ENCODE data around the gene APOL6.

The APOL6 gene

GRCh38 chr22:35681454-35682052 lies 33.3 kb downstream of the APOL6 start:
- no peak for DNase-seq
- Histone ChIP-seq H3K27ac (no peak overlapping the region), H3K4me3 (ENCODE audit: low read depth, low read length) (no peak overlapping the region), H3K36me3 (replicated peaks) (no peaks in the 10 kb centered on the region), H3K27me3 (replicated peaks) (no peaks in the 10 kb centered on the region)
- in situ Hi-C loops (cut with HindIII; ENCODE audit: low pct_ligation_motif_present, low sequenced_read_pairs) = no loop called here
- no peak for TF ChIP-seq CTCF (IDR thresholded peaks at IDR 0.05; ENCODE audit: low read depth, low read length, missing control alignments)

DNA sequence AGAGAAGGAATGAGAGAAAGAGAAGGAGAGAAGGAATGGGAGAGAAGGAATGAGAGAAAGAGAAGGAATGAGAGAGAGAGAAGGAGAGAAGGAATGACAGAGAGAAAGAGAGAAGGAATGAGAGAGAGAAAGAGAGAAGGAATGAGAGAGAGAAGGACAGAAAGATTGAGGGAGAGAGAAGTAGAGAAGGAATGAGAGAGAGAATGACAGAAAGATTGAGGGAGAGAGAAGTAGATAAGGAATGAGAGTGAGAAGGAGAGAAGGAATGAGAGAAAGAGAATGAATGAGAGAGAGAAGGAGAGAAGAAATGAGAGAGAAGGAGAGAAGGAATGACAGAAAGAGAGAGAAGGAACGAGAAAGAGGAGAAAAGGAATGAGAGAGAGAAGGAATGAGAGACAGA lies 35.3 kb downstream of the APOL6 start:
- in situ Hi-C loops (cut with HindIII; ENCODE audit: low pct_ligation_motif_present, low sequenced_read_pairs) = no loop called here

DNA sequence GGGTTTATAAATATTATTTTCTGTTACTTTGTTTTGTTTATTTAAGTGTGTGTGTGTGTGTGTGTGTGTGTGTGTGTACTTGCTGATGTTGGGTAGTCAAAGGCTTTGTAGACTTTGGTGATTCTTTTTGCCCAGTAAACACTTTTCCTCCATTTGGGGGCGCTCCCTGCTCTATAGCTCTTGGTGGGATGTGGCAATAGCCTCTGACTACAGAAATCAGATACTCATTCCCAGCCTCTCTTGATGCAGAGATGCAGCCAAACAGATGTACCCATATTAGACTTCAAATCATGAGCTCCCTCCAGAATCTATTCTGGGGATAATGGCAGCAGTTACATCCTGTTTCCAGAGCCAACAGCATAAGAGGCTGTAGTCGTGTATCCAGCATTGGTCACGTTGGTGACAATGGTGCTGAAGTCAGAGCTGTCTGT lies 36.0 kb downstream of the APOL6 start:
- in situ Hi-C loops (cut with HindIII; ENCODE audit: low pct_ligation_motif_present, low sequenced_read_pairs) = no loop called here

More for the DNA sequence above, 35.3 kb downstream of the APOL6 start:
- DNase-seq = no peak
- H3K27me3 ChIP-seq (replicated peaks) = no peaks in the 10 kb centered on the region
- no peaks in the 10 kb centered on the region for H3K36me3 ChIP-seq (replicated peaks)
- H3K27ac ChIP-seq = no peak overlapping the region
- no peak for TF ChIP-seq CTCF (IDR thresholded peaks at IDR 0.05; ENCODE audit: low read depth, low read length, missing control alignments)
- H3K4me3 ChIP-seq (ENCODE audit: low read depth, low read length) = no peak overlapping the region

GRCh38 chr22:35684732-35685131 lies 36.5 kb downstream of the APOL6 start:
- no peak for DNase-seq
- Histone ChIP-seq H3K36me3 (replicated peaks) (no peaks in the 10 kb centered on the region), H3K27me3 (replicated peaks) (no peaks in the 10 kb centered on the region), H3K4me3 (ENCODE audit: low read depth, low read length) (no peak overlapping the region), H3K27ac (no peak overlapping the region)
- TF ChIP-seq CTCF (IDR thresholded peaks at IDR 0.05; ENCODE audit: low read depth, low read length, missing control alignments) = no peak
- in situ Hi-C loops (cut with HindIII; ENCODE audit: low pct_ligation_motif_present, low sequenced_read_pairs) = no loop called here

More for the DNA sequence above, 36.0 kb downstream of the APOL6 start:
- Histone ChIP-seq H3K27ac (no peak overlapping the region), H3K27me3 (replicated peaks) (no peaks in the 10 kb centered on the region), H3K4me3 (ENCODE audit: low read depth, low read length) (no peak overlapping the region), H3K36me3 (replicated peaks) (no peaks in the 10 kb centered on the region)
- TF ChIP-seq CTCF (IDR thresholded peaks at IDR 0.05; ENCODE audit: low read depth, low read length, missing control alignments) = peak; percentile 62
- DNase-seq = peak; percentile 60

GRCh38 chr22:35685731-35686130 lies 37.5 kb downstream of the APOL6 start:
- in situ Hi-C loops (cut with HindIII; ENCODE audit: low pct_ligation_motif_present, low sequenced_read_pairs) = no loop called here
- Histone ChIP-seq H3K27ac (no peak overlapping the region), H3K27me3 (replicated peaks) (no peaks in the 10 kb centered on the region), H3K36me3 (replicated peaks) (no peaks in the 10 kb centered on the region), H3K4me3 (ENCODE audit: low read depth, low read length) (no peak overlapping the region)
- no peak for TF ChIP-seq CTCF (IDR thresholded peaks at IDR 0.05; ENCODE audit: low read depth, low read length, missing control alignments)
- peak; percentile 59 for DNase-seq

- in situ Hi-C loops (cut with HindIII; ENCODE audit: low pct_ligation_motif_present, low sequenced_read_pairs) = no loop called here
- H3K4me3 ChIP-seq (ENCODE audit: low read depth, low read length) = no peak overlapping the region
- no peak for TF ChIP-seq CTCF (IDR thresholded peaks at IDR 0.05; ENCODE audit: low read depth, low read length, missing control alignments)
- no peaks in the 10 kb centered on the region for H3K27me3 ChIP-seq (replicated peaks)
- no peak for DNase-seq
- H3K36me3 ChIP-seq (replicated peaks) = no peaks in the 10 kb centered on the region
- no peak overlapping the region for H3K27ac ChIP-seq
These were observed 38.1 kb downstream of the APOL6 start for GRCh38 chr22:35686298-35686697.
